ENCODE measurements around the gene RNH1.

The RNH1 gene

GRCh38 chr11:490930-491260 is 16.1 kb downstream of the RNH1 start:
- Histone ChIP-seq H3K4me1 (ENCODE audit: control insufficient read depth, insufficient read depth, low read length) (peaks cover 12% of the 10 kb centered on the region), H3K36me3 (ENCODE audit: insufficient read depth, low read length) (peaks cover 46% of the 10 kb centered on the region), H3K9me3 (replicated peaks; ENCODE audit: low read length) (no peaks in the 10 kb centered on the region), H3K9ac (ENCODE audit: low read depth, low read length) (no peak overlapping the region), H3K4me3 (ENCODE audit: low read length) (no peak overlapping the region), H3K27me3 (ENCODE audit: control insufficient read depth, insufficient read depth, low read length) (no peaks in the 10 kb centered on the region), H3K4me2 (ENCODE audit: low read length) (no peak overlapping the region)

GRCh38 chr11:490186-490929 is 16.7 kb downstream of the RNH1 start:
- Histone ChIP-seq H3K9me3 (replicated peaks; ENCODE audit: low read length) (no peaks in the 10 kb centered on the region), H3K9ac (ENCODE audit: low read depth, low read length) (no peak overlapping the region), H3K4me1 (ENCODE audit: control insufficient read depth, insufficient read depth, low read length) (peaks cover 7% of the 10 kb centered on the region), H3K27me3 (ENCODE audit: control insufficient read depth, insufficient read depth, low read length) (no peaks in the 10 kb centered on the region), H3K4me2 (ENCODE audit: low read length) (no peak overlapping the region), H3K4me3 (ENCODE audit: low read length) (no peak overlapping the region), H3K36me3 (ENCODE audit: insufficient read depth, low read length) (peaks cover 41% of the 10 kb centered on the region)

- Histone ChIP-seq H3K36me3 (ENCODE audit: insufficient read depth, low read length) (peaks cover 34% of the 10 kb centered on the region), H3K4me1 (ENCODE audit: control insufficient read depth, insufficient read depth, low read length) (peaks cover under 1% of the 10 kb centered on the region), H3K4me3 (ENCODE audit: low read length) (no peak overlapping the region), H3K9ac (ENCODE audit: low read depth, low read length) (no peak overlapping the region), H3K4me2 (ENCODE audit: low read length) (no peak overlapping the region), H3K27me3 (ENCODE audit: control insufficient read depth, insufficient read depth, low read length) (no peaks in the 10 kb centered on the region), H3K9me3 (replicated peaks; ENCODE audit: low read length) (no peaks in the 10 kb centered on the region)
These were observed 17.3 kb downstream of the RNH1 start for GRCh38 chr11:489610-490185.

- Histone ChIP-seq H3K27me3 (ENCODE audit: control insufficient read depth, insufficient read depth, low read length) (no peaks in the 10 kb centered on the region), H3K4me2 (ENCODE audit: low read length) (no peak overlapping the region), H3K9me3 (replicated peaks; ENCODE audit: low read length) (no peaks in the 10 kb centered on the region), H3K4me1 (ENCODE audit: control insufficient read depth, insufficient read depth, low read length) (no peaks in the 10 kb centered on the region), H3K9ac (ENCODE audit: low read depth, low read length) (no peak overlapping the region), H3K36me3 (ENCODE audit: insufficient read depth, low read length) (peaks cover 29% of the 10 kb centered on the region), H3K4me3 (ENCODE audit: low read length) (no peak overlapping the region)
These were observed 18.1 kb downstream of the RNH1 start for GRCh38 chr11:488992-489391.

GRCh38 chr11:488579-488978 is 18.5 kb downstream of the RNH1 start:
- Histone ChIP-seq H3K4me3 (ENCODE audit: low read length) (no peak overlapping the region), H3K27me3 (ENCODE audit: control insufficient read depth, insufficient read depth, low read length) (no peaks in the 10 kb centered on the region), H3K36me3 (ENCODE audit: insufficient read depth, low read length) (peaks cover 25% of the 10 kb centered on the region), H3K4me2 (ENCODE audit: low read length) (no peak overlapping the region), H3K9me3 (replicated peaks; ENCODE audit: low read length) (no peaks in the 10 kb centered on the region), H3K4me1 (ENCODE audit: control insufficient read depth, insufficient read depth, low read length) (no peaks in the 10 kb centered on the region), H3K9ac (ENCODE audit: low read depth, low read length) (no peak overlapping the region)

GRCh38 chr11:488062-488461 is 19.0 kb downstream of the RNH1 start:
- H3K4me1 ChIP-seq (ENCODE audit: control insufficient read depth, insufficient read depth, low read length) = no peaks in the 10 kb centered on the region
- H3K9ac ChIP-seq (ENCODE audit: low read depth, low read length) = no peak overlapping the region
- peaks cover 22% of the 10 kb centered on the region for H3K36me3 ChIP-seq (ENCODE audit: insufficient read depth, low read length)

GRCh38 chr11:487571-488021 is 19.4 kb downstream of the RNH1 start:
- Histone ChIP-seq H3K9ac (ENCODE audit: low read depth, low read length) (no peak overlapping the region), H3K4me2 (ENCODE audit: low read length) (no peak overlapping the region), H3K9me3 (replicated peaks; ENCODE audit: low read length) (no peaks in the 10 kb centered on the region), H3K4me1 (ENCODE audit: control insufficient read depth, insufficient read depth, low read length) (no peaks in the 10 kb centered on the region), H3K4me3 (ENCODE audit: low read length) (no peak overlapping the region), H3K36me3 (ENCODE audit: insufficient read depth, low read length) (peaks cover 18% of the 10 kb centered on the region), H3K27me3 (ENCODE audit: control insufficient read depth, insufficient read depth, low read length) (no peaks in the 10 kb centered on the region)

More at GRCh38 chr11:488062-488461, 19.0 kb downstream of the RNH1 start:
- no peaks in the 10 kb centered on the region for H3K27me3 ChIP-seq (ENCODE audit: control insufficient read depth, insufficient read depth, low read length)
- H3K4me3 ChIP-seq (ENCODE audit: low read length) = no peak overlapping the region
- H3K9me3 ChIP-seq (replicated peaks; ENCODE audit: low read length) = no peaks in the 10 kb centered on the region
- no peak overlapping the region for H3K4me2 ChIP-seq (ENCODE audit: low read length)

GRCh38 chr11:486189-486588 is 20.9 kb downstream of the RNH1 start:
- Histone ChIP-seq H3K4me2 (ENCODE audit: low read length) (no peak overlapping the region), H3K36me3 (ENCODE audit: insufficient read depth, low read length) (peaks cover 14% of the 10 kb centered on the region), H3K4me1 (ENCODE audit: control insufficient read depth, insufficient read depth, low read length) (no peaks in the 10 kb centered on the region), H3K9me3 (replicated peaks; ENCODE audit: low read length) (no peaks in the 10 kb centered on the region), H3K27me3 (ENCODE audit: control insufficient read depth, insufficient read depth, low read length) (no peaks in the 10 kb centered on the region), H3K4me3 (ENCODE audit: low read length) (no peak overlapping the region), H3K9ac (ENCODE audit: low read depth, low read length) (no peak overlapping the region)

GRCh38 chr11:484616-485015 is 22.4 kb downstream of the RNH1 start:
- Histone ChIP-seq H3K4me1 (ENCODE audit: control insufficient read depth, insufficient read depth, low read length) (no peaks in the 10 kb centered on the region), H3K4me3 (ENCODE audit: low read length) (no peak overlapping the region), H3K9ac (ENCODE audit: low read depth, low read length) (no peak overlapping the region), H3K9me3 (replicated peaks; ENCODE audit: low read length) (no peaks in the 10 kb centered on the region), H3K27me3 (ENCODE audit: control insufficient read depth, insufficient read depth, low read length) (no peaks in the 10 kb centered on the region), H3K4me2 (ENCODE audit: low read length) (no peak overlapping the region), H3K36me3 (ENCODE audit: insufficient read depth, low read length) (no peaks in the 10 kb centered on the region)

- Histone ChIP-seq H3K27me3 (ENCODE audit: control insufficient read depth, insufficient read depth, low read length) (no peaks in the 10 kb centered on the region), H3K4me3 (ENCODE audit: low read length) (no peak overlapping the region), H3K4me1 (ENCODE audit: control insufficient read depth, insufficient read depth, low read length) (no peaks in the 10 kb centered on the region), H3K9me3 (replicated peaks; ENCODE audit: low read length) (no peaks in the 10 kb centered on the region), H3K4me2 (ENCODE audit: low read length) (no peak overlapping the region), H3K9ac (ENCODE audit: low read depth, low read length) (no peak overlapping the region), H3K36me3 (ENCODE audit: insufficient read depth, low read length) (peaks cover 7% of the 10 kb centered on the region)
These were observed 27.7 kb downstream of the RNH1 start for GRCh38 chr11:479311-479710.

GRCh38 chr11:477052-477715 is 29.9 kb downstream of the RNH1 start:
- Histone ChIP-seq H3K4me3 (ENCODE audit: low read length) (no peak overlapping the region), H3K36me3 (ENCODE audit: insufficient read depth, low read length) (peaks cover 7% of the 10 kb centered on the region), H3K4me2 (ENCODE audit: low read length) (no peak overlapping the region), H3K9me3 (replicated peaks; ENCODE audit: low read length) (no peaks in the 10 kb centered on the region), H3K4me1 (ENCODE audit: control insufficient read depth, insufficient read depth, low read length) (no peaks in the 10 kb centered on the region), H3K27me3 (ENCODE audit: control insufficient read depth, insufficient read depth, low read length) (no peaks in the 10 kb centered on the region), H3K9ac (ENCODE audit: low read depth, low read length) (no peak overlapping the region)

All from skeletal muscle satellite cell (primary cell).